Measurements from ENCODE around the gene ATP2B3. TPM values are rescaled to one million over a fixed set of nuclear protein-coding genes. Genes with fewer than 3 reads are reported as not detected.

The ATP2B3 gene
- total RNA-seq, 1 experiment from 2014 or later = 0.35 TPM

- H4K8ac ChIP-seq (replicated peaks; ENCODE audit: insufficient read length, low read depth, low read length) = no peak overlapping the region
- Mint-ChIP-seq H3K4me3 (no peak overlapping the region), H3K27ac (no peak overlapping the region), H3K4me1 (0 out of 4 replicates have a peak, but pooled peaks cover 0 to 3% of the 10 kb centered on the region in 2 experiments), H3K36me3 (ENCODE audit: insufficient read depth in 1 of 3, low read depth in 3 of 3) (peaks cover 0 to 3% (median 0%) of the 10 kb centered on the region in 3 experiments; a peak in 3 of 7 replicates), H3K9me3 (peaks cover 64 to 76% of the 10 kb centered on the region in 2 experiments), H3K27me3 (ENCODE audit: low read depth) (peaks cover 85% of the 10 kb centered on the region)
- no peak overlapping the region for H2BK12ac ChIP-seq (ENCODE audit: insufficient read length, low read depth, low read length)
- H3K27ac ChIP-seq (ENCODE audit: insufficient read length, low read depth, low read length) = no peak overlapping the region
- H3K4me2 ChIP-seq (ENCODE audit: insufficient read depth, insufficient read length, low read length) = no peak overlapping the region
- H2BK5ac ChIP-seq (ENCODE audit: insufficient read length, low read length) = no peak overlapping the region
- no peak overlapping the region for H2BK20ac ChIP-seq (ENCODE audit: low read depth, low read length, poor library complexity, severe bottlenecking)
- H4K20me1 ChIP-seq (ENCODE audit: control insufficient read depth, insufficient read depth, insufficient read length) = no peaks in the 10 kb centered on the region
- TF ChIP-seq CTCF (conservative IDR thresholded peaks at IDR 0.05) = no peak
- peaks cover 5% of the 10 kb centered on the region for H3K23me2 ChIP-seq (ENCODE audit: insufficient read length, low read depth, low read length, poor library complexity, severe bottlenecking)
- WGBS (ENCODE audit: extremely low coverage, insufficient read length, low lambda C conversion rate) = no CpG with 5 or more reads among the region's 4 CpGs
- H3K9ac ChIP-seq (ENCODE audit: extremely low read depth, insufficient read length, low read length) = no peak overlapping the region
- H3K56ac ChIP-seq (ENCODE audit: insufficient read length, low read depth, low read length) = no peak overlapping the region
- H3K4me1 ChIP-seq (ENCODE audit: insufficient read depth, low read length) = no peaks in the 10 kb centered on the region
- H3K18ac ChIP-seq (ENCODE audit: insufficient read length, low read depth, low read length) = no peak overlapping the region
- no peak overlapping the region for H2AK5ac ChIP-seq (ENCODE audit: insufficient read length, low read length)
- H3K23ac ChIP-seq (ENCODE audit: insufficient read length, low read depth, low read length) = no peak overlapping the region
- H3K9me3 ChIP-seq (ENCODE audit: control insufficient read depth, low read depth, low read length) = peaks cover 25% of the 10 kb centered on the region
- H2BK120ac ChIP-seq (ENCODE audit: low read depth, low read length, poor library complexity, severe bottlenecking) = no peak overlapping the region
- no peak overlapping the region for H3K14ac ChIP-seq (ENCODE audit: insufficient read depth, low read length)
- no peak overlapping the region for H2AFZ ChIP-seq (ENCODE audit: low read length)
- H4K91ac ChIP-seq (ENCODE audit: insufficient read length, low read depth, low read length) = no peak overlapping the region
- H3K79me1 ChIP-seq (ENCODE audit: insufficient read depth, low read depth, low read length, poor library complexity, severe bottlenecking) = no peaks in the 10 kb centered on the region
- no peak overlapping the region for H3K4ac ChIP-seq (ENCODE audit: low read depth, low read length)
- no peak overlapping the region for H2BK15ac ChIP-seq (ENCODE audit: low read depth, low read length)
- no peaks in the 10 kb centered on the region; the same call in 1 of the 2 replicates for H3K27me3 ChIP-seq (ENCODE audit: insufficient read depth, low read length)
- H3K79me2 ChIP-seq (ENCODE audit: insufficient read depth, low read length) = no peaks in the 10 kb centered on the region
- no peak overlapping the region for H3T11ph ChIP-seq (ENCODE audit: low read length)
- no peak overlapping the region for H4K5ac ChIP-seq (ENCODE audit: insufficient read length, low read depth, low read length)
- no peak for DNase-seq
Measured at GRCh38 chrX:153608806-153609205, 91.4 kb downstream of the ATP2B3 start.

All from H9 (cell line).